CD4-positive, alpha-beta T cell treated with Interleukin-15 for 1 hour (primary cell): ENCODE results near the gene UBE4A.

Source experiments
- DNase-seq: peaks from one replicate; pipeline ENCODE4 v3.0.0-alpha.2; 2020

UBE4A gene

GRCh38 chr11:118439646-118440045 is 80.2 kb downstream of the UBE4A start:
- no peak for DNase-seq

DNA sequence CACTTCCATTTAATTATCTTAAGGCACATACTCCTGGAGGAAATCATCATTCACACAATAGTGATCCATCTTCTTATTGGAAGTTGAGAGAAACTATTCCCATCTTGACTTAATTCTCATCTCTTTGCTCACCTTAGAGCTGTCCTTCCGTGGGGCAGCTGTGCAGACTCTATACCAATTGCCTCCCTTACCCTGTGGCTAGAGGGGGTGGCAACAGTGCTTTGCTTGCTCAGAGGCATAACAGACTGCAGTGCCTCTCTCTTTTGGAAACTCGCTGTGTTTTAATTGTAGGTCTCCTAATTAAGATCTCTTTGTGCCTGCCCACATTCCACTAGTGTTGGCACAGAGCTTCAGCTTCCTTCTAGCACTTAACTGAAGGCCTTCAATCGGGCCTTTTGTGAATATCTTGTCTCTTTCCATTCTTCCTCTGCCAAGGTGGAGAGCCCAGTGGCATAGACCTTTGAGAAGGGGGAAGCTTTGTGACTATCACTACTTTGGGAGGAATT is 82.4 kb downstream of the UBE4A start:
- no peak for DNase-seq

- DNase-seq, result no peak
These were observed 82.9 kb downstream of the UBE4A start for GRCh38 chr11:118442301-118442700.

DNA sequence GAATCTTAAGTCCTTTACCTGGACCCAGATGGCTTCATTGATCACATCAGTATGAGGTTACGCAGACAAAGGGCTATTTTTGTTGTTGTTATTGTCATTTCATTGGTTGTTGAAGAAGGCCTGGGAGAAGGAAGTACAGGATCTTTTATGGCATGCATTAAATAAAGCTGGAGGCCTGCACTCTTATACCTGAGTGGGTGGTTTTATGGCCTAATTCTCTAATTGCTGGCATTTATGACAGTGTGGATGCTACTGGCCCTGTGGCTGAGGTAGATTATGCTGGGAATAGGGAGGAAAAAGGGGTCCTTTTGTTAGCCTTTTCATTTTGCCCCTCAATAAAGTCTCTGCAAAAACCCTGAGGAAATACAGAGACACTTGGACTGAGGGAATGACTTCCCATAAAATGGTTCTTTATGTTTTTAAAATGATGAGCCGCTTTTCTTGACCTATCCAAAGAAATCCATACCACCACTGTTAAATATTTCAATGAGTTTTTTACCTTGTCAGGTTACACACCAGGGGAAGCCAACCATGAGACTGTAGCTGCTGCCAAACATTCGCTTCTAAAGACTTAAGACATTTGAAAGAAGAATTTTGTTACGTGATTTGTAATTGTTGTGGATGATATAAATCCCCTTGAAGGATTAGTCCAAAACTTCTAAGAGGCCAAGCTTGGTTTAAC is 83.6 kb downstream of the UBE4A start:
- DNase-seq, result no peak

DNA sequence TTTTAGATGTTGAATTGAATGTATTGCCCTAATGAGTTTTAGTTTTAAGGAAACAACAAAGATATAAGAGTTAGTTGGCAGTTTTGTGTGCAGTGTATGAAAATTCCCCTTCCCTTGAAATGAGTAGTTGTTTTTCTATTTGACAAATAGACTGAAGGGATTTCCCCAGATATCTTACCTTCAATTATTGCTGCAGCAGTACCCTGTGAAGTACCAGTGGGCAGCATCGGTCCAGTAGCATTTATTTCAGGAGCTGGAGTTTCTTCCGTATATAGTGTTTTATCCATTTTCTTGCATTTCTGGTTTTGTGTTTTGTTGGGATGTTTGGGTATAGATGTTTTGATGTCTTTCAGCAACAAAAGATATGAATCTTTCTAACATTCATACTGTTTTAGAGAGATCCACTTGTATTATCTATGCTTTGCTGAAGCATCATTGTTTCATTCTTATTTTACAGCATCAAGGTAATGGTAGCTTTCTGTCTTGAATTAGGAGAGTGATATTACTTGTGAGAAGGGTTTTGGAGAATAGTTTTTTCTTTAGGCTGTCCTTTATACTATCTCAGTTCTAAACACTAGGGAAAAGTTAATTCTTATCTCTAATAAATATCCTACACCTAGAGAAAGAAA is 84.3 kb downstream of the UBE4A start:
- no peak for DNase-seq

- DNase-seq, result no peak
These were observed 88.0 kb downstream of the UBE4A start for GRCh38 chr11:118447423-118447822.

GRCh38 chr11:118448294-118448693 is 88.9 kb downstream of the UBE4A start:
- DNase-seq, result no peak
